Measurements from ENCODE around the gene SAG.

DNA sequence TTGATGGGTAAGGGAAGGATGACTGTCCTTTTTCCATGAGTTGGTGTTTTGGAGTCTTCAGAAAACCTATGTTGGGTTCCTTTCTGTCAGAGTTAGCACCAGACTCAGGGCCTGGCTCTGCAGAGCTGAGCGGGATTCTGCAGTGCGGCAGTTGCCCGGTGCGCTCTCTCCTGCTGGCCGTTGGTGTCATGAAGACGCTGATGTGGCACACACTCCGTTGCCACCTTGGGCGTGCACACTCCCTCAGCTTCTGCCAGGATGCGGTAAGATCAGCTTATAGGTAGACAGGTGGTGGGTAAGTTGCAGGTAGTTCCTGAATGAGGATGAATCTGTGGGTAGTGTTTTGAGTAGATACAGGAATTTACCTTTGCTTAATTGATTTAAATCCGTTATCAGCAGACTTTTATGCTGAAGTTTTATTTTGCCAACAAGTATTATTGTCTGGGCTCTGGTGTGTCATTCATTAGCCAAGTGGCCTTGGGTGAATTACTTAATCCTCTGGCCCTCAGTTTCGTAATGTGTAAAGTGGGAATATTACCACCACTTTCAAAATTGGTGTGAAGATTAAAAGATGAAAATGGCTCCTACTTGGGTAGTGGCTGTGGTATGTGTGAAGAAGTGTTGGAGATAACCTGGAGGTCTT lies 73.5 kb downstream of the SAG start:
- TF ChIP-seq, protein P1, sequence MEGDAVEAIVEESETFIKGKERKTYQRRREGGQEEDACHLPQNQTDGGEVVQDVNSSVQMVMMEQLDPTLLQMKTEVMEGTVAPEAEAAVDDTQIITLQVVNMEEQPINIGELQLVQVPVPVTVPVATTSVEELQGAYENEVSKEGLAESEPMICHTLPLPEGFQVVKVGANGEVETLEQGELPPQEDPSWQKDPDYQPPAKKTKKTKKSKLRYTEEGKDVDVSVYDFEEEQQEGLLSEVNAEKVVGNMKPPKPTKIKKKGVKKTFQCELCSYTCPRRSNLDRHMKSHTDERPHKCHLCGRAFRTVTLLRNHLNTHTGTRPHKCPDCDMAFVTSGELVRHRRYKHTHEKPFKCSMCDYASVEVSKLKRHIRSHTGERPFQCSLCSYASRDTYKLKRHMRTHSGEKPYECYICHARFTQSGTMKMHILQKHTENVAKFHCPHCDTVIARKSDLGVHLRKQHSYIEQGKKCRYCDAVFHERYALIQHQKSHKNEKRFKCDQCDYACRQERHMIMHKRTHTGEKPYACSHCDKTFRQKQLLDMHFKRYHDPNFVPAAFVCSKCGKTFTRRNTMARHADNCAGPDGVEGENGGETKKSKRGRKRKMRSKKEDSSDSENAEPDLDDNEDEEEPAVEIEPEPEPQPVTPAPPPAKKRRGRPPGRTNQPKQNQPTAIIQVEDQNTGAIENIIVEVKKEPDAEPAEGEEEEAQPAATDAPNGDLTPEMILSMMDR (IDR thresholded peaks at IDR 0.05): no peak
- TF ChIP-seq POLR2AphosphoS5 (IDR thresholded peaks at IDR 0.05): no peak

Measured in transverse colon (tissue), 4 donors.